RKO (cell line): Measurements from ENCODE around the gene NDUFV3.
"Not testable (repeated sequence)": the region's sequence is repeated elsewhere in the genome, so short reads cannot be mapped to it uniquely, and the experiment has no call there.

Experiments
- DNase-seq: peaks from one replicate; pipeline ENCODE4 v3.0.0-alpha.2; 2016; ENCODE audit warnings: low spot score

NDUFV3 gene

GRCh38 chr21:42937034-42937940 lies 44.2 kb downstream of the NDUFV3 start:
- not testable (repeated sequence) for DNase-seq

DNA sequence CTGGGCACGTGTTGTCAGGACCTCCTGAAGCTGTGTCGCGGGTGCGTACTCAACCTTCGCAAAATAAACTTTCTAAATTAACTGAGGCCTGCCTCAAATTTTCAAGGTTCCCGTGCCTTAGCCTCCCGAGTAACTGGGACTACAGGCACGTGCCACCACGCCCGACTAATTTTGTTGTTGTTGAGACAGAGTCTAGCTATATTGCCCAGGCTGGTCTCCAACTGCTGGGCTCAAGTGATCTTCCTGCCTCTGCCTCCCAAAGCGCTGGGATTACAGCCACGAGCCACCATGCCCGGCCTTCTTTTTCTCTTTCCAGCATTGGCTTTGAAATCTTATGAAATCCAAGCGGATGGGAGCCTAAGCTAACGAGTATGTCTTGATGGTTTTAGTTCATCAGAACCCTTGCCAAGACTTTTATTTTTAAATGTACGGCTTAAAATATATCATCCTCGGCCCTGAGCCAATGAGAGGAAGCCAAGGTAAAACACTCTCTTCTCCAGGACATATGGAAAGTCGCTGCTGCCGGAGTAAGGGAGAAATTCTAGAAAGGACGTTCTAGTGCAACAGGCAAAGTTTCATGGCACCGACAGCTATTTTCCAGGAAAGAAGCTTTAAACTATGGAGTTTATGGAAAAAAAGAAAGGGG lies 45.0 kb downstream of the NDUFV3 start:
- DNase-seq = no peak

GRCh38 chr21:42938606-42938995 lies 45.5 kb downstream of the NDUFV3 start:
- not testable (repeated sequence) for DNase-seq

DNA sequence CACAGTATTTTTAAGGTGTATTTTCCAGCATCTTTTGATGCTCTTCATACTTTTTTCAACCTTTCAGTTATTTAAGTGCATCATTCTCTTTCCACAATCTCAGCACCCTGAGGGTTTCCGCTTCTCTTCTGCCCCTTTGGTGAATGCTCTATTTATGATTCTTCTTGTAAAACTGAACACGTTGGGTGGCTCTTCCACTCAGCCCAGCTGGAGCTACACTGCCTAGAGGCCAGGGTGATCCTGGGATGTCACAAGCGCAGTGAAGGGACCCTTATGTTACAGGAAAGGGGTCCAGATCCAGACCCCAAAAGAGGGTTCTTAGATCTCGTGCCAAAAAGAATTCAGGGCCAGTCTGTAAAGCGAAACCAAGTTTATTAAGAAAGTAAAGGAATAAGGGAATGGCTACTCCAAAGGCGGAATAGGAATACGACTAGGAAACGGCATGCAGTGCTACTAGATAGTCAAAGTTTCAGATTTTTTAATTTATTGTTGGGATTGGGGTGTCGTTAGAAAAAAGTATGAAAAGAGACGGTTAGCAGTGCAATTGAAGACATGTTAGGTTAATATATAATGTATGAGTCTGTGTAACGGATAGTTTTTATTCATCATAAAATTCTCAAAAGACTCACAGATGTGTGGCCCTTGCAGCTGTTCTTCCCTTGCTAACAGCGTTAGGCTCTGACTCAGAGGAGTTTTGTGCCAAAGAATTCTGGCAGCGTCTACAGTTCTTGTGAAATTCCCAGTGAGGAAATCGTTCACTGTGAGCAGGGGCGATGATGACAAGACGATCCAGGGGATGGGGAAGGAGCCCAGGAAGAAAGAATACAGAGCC lies 46.7 kb downstream of the NDUFV3 start:
- peak; percentile 92 for DNase-seq

DNA sequence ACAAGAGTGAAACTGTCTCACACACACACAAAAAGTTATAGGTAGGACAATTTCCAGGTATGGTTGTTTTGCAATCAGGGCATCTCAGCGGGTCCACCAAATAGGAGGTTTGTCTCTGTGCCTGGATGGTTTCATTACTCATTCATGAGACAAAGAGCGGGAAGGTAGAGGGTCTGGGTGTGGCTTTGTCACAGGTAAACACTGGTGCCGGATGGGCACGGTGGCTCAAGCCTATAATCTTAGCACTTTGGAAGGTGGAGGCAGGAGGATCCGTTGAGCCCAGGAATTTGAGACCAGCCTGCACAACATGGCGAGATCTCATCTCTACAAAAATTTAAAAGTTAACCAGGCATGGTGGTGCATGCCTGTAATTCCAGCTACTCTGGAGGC lies 48.6 kb downstream of the NDUFV3 start:
- DNase-seq = no peak

GRCh38 chr21:42942244-42942643 lies 49.1 kb downstream of the NDUFV3 start:
- DNase-seq = no peak

- DNase-seq = not testable (repeated sequence)
Observed at GRCh38 chr21:42949094-42949755, 56.1 kb downstream of the NDUFV3 start.

DNA sequence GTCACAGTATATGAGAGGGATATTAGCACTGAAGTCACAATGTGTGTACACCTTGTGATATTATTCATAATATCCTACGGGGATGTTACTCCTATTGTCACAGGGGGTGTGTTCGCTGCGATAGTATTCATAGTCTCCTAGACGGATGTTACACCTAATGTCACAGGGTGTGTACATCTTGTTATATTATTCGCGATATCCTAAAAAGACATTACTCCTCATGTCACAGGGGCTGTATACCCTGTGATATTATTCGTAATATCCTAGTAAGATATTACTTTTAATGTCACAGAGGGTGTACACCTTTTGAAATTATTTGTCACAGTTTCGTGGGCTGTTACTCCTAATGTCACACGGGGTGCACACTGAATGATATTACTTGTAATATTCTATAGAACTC lies 58.1 kb downstream of the NDUFV3 start:
- not testable (repeated sequence) for DNase-seq

- DNase-seq = no peak
Observed at GRCh38 chr21:42956824-42957630, 63.9 kb downstream of the NDUFV3 start.

- not testable (repeated sequence) for DNase-seq
Observed at GRCh38 chr21:42958122-42958521, 65.0 kb downstream of the NDUFV3 start.

GRCh38 chr21:42959728-42960127 lies 66.6 kb downstream of the NDUFV3 start:
- no peak for DNase-seq

DNA sequence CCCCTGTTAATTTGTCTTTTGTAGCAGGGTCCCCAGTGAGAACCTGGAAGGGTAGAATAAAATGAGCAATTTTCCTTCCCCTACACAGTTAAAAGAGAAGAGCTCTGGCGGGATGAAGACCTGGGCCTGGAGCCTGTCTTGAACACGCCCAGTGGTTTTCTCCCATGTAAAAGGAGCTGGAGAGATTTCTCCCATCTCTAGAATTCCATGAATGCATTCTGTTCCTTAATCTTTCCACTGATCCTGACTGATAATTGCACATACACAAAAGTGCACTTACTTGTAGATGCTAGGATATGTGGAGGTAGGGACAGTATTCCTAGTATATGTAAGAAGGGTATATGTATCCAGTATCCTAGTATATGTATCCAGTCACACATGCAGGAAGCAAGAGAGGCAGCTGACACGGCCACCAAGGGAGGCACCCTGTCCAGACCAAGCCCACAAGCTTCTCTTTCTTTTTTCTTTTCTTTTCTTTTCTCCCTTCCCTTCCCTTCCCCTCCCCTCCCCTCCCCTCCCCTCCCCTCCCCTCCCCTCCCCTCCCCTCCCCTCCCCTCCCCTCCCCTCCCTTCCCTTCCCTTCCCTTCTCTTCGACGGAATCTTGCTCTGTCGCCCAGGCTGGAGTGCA lies 69.4 kb downstream of the NDUFV3 start:
- DNase-seq = no peak
